Measurements from ENCODE around the gene RAP1A.

Gene RAP1A

GRCh38 chr1:111581166-111581565 lies 38.4 kb upstream of the RAP1A start:
- no peak for DNase-seq (ENCODE audit: low read depth)
- TF ChIP-seq, protein P1, sequence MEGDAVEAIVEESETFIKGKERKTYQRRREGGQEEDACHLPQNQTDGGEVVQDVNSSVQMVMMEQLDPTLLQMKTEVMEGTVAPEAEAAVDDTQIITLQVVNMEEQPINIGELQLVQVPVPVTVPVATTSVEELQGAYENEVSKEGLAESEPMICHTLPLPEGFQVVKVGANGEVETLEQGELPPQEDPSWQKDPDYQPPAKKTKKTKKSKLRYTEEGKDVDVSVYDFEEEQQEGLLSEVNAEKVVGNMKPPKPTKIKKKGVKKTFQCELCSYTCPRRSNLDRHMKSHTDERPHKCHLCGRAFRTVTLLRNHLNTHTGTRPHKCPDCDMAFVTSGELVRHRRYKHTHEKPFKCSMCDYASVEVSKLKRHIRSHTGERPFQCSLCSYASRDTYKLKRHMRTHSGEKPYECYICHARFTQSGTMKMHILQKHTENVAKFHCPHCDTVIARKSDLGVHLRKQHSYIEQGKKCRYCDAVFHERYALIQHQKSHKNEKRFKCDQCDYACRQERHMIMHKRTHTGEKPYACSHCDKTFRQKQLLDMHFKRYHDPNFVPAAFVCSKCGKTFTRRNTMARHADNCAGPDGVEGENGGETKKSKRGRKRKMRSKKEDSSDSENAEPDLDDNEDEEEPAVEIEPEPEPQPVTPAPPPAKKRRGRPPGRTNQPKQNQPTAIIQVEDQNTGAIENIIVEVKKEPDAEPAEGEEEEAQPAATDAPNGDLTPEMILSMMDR (IDR thresholded peaks at IDR 0.05; ENCODE audit: insufficient read depth, low read depth, low read length, missing control alignments) = no peak
- H3K4me3 ChIP-seq (ENCODE audit: low read depth, low read length) = no peak overlapping the region

GRCh38 chr1:111582016-111582415 lies 37.6 kb upstream of the RAP1A start:
- TF ChIP-seq, protein P1 (IDR thresholded peaks at IDR 0.05; ENCODE audit: insufficient read depth, low read depth, low read length, missing control alignments) = no peak
- H3K4me3 ChIP-seq (ENCODE audit: low read depth, low read length) = no peak overlapping the region
- DNase-seq (ENCODE audit: low read depth) = no peak

DNA sequence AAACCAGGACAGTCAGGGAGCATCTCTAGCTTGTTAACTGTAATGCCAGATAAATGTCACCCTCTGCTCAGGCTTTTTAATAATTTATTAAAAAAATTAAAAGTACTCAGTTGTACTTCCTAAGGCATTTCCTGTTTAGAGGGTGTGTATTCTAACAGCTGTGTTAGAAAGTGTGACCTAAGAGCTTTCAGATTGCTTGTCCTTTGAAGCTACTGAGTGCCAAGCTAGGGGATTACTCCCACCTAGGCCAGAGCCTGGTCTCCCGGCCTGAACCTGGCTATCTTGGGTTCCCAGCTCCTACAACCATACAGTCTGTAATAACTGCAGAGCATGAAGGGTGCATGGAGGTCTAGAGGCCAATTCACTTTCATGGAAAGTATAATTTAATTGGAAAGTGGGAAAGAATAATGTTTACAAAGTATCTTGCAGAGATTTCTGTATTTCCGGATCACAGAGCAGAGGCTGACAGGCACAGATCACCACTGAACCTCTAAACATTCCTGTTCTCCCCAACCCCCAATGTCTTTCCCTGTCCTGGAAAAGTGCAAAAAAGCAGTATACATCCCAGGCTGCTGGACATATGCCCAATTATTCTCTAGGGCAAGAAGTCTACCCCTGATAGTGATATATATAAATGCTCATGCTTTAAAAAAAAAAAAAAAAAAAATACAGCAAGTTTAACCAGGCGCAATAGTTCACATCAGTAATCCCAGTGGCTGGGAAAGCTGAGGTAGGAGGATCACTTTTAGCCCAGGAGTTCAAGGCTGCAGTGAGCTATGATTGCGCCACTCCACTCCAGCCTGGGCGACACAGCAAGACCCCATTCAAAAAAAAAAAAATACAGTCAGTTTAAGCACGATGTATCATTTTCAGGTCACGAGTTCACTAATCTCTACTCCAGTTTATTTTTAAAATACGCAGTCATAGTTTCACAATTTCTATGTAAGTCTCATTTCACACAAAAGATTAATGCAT lies 36.7 kb upstream of the RAP1A start:
- TF ChIP-seq, protein P1 (IDR thresholded peaks at IDR 0.05; ENCODE audit: insufficient read depth, low read depth, low read length, missing control alignments) = no peak
- DNase-seq (ENCODE audit: low read depth) = peak; percentile 29
- H3K4me3 ChIP-seq (ENCODE audit: low read depth, low read length) = no peak overlapping the region

DNA sequence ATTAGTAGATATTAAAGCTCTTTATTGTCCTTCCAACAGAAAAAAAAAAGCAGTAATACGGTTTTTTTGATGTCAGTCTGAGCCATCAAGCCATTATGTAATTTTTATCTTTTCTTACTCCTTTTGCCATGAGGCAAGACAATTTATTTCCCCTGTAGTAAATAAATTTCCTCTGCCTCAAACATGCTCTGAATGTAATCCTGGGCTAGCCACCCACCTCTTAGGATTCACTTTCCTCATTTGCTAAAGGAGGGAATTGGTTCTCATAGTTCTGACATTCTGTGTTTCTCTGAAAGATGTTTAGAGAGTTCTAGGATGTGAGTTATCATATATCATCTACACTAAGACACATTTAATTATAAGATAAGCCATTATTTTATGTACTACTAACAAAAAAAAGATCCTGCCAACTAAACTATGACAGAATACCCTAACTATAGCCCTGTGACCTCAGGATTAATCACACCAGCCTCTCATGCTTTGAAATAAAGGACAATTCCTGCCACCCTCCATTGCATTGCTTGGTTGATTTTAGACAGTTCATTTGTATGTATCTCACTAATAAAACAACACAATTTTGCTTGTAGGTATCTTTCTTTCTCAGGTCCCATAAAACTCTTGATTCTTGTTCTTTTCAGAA lies 34.0 kb upstream of the RAP1A start:
- DNase-seq (ENCODE audit: low read depth) = no peak
- H3K4me3 ChIP-seq (ENCODE audit: low read depth, low read length) = no peak overlapping the region
- TF ChIP-seq, protein P1 (IDR thresholded peaks at IDR 0.05; ENCODE audit: insufficient read depth, low read depth, low read length, missing control alignments) = no peak

DNA sequence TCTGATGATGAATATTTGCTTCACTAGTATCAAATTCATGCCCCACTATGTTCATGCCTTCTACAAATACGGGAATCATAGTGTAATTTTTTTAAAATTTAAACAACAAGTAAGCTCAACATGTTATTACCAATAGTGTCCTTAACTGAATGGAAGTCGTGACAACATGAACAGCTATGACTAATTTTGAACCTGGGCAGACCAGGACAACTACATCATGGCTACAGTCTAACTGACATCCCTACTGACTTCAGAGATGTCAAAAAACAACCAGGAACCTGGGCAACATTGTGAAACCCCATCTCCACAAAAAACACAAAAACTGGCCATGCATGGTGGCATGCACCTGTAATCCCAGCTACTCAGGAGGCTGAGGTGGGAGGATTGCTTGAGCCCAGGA lies 33.5 kb upstream of the RAP1A start:
- no peak for DNase-seq (ENCODE audit: low read depth)
- H3K4me3 ChIP-seq (ENCODE audit: low read depth, low read length) = no peak overlapping the region
- TF ChIP-seq, protein P1 (IDR thresholded peaks at IDR 0.05; ENCODE audit: insufficient read depth, low read depth, low read length, missing control alignments) = no peak

DNA sequence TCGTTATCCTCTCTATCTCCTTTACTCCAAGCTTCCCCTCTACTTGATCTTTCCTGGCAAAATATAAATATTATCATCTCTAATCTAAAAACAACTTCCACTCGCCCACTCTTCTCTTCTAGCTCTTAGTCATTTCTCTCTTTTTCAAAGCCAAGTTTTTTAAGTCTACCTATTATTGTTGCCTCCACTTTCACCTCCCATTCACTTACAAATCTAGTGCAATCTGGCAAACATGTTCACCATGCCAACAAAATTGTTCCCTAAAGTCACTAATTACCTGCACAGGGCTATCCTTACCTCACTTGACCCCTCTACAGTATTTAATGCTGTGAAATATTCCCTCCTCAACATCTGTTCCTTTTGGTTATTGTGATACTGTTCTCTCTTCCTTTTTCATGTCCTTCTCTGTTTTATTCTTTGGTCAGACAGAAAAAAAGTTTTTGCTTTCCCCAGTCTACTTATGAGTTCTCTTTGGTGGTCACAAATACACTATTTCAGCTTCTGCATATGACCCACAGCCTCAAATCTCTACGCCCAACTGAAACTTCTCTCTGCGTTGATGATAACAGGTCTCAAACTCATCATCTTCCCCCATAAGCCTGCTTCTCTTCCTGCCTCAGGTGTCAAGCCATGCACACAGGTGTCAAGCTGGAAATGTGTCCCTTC lies 31.9 kb upstream of the RAP1A start:
- TF ChIP-seq, protein P1 (IDR thresholded peaks at IDR 0.05; ENCODE audit: insufficient read depth, low read depth, low read length, missing control alignments) = no peak
- no peak overlapping the region for H3K4me3 ChIP-seq (ENCODE audit: low read depth, low read length)
- peak; percentile 56 for DNase-seq (ENCODE audit: low read depth)
